ENCODE results near the gene ADAP1.

DNA sequence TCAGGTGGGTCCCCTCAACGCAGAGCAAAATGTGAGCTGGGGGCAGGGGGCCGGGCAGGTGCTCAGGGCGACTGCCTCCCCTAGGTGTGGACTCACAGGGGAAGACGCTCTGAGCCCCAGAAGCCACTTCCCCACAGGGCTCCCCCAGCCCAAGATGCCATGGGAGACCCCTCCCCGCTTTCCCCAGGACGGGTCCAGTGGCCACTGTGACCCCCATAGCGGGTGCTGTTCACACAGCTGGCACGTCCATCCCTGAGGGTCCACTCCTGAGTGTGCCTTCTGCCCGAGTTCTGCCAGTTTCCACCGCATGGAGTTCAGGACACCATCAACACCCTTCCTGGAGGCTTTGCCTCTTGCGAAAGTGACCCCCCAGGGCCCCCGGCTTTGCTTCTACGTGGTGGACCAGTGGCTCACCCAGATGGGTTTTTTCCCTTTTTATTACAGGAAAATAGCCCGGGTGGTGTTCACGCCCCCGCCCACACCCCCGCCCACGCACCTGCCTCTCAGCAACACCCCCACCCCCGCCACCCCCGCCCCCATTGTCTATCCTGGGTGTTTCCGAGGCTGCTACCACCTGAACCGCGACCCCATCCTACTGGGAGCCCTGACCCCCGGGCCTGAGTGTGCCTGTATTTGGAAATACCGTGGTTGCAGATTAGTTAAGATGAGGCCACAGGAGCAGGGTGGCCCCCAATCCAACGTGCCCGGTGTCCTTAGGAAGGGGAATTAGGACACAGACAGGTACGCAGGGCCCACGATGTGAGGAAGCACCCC is 32.0 kb downstream of the ADAP1 start:
- TF ChIP-seq, protein P1, sequence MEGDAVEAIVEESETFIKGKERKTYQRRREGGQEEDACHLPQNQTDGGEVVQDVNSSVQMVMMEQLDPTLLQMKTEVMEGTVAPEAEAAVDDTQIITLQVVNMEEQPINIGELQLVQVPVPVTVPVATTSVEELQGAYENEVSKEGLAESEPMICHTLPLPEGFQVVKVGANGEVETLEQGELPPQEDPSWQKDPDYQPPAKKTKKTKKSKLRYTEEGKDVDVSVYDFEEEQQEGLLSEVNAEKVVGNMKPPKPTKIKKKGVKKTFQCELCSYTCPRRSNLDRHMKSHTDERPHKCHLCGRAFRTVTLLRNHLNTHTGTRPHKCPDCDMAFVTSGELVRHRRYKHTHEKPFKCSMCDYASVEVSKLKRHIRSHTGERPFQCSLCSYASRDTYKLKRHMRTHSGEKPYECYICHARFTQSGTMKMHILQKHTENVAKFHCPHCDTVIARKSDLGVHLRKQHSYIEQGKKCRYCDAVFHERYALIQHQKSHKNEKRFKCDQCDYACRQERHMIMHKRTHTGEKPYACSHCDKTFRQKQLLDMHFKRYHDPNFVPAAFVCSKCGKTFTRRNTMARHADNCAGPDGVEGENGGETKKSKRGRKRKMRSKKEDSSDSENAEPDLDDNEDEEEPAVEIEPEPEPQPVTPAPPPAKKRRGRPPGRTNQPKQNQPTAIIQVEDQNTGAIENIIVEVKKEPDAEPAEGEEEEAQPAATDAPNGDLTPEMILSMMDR (IDR thresholded peaks at IDR 0.05): no peak
- TF ChIP-seq POLR2A (IDR thresholded peaks at IDR 0.05): no peak
